ENCODE results near the gene ASAP3. TPM values are rescaled to one million over a fixed set of nuclear protein-coding genes. Genes with fewer than 3 reads are reported as not detected.

Gene ASAP3
- total RNA-seq, 1 donor from 2014 or later, result 37.6 TPM

Other genes starting within 250 kb of the ASAP3 start
- 111 TPM for gene HNRNPR, start 139.9 kb downstream of the ASAP3 start, total RNA-seq
- gene ZNF436, start 114.3 kb downstream of the ASAP3 start, total RNA-seq, result 18.8 TPM
- 8.3 TPM for gene TCEA3, start 59.4 kb downstream of the ASAP3 start, total RNA-seq
- gene E2F2, start 47.1 kb upstream of the ASAP3 start, total RNA-seq, result 0.29 TPM
- 168 TPM for gene ID3, start 75.3 kb upstream of the ASAP3 start, total RNA-seq
- 871 TPM for gene RPL11, start 207.6 kb upstream of the ASAP3 start, total RNA-seq